T-helper 17 cell (primary cell): ENCODE results near the gene S1PR2. TPM values are rescaled to one million over a fixed set of nuclear protein-coding genes. Genes with fewer than 3 reads are reported as not detected.
A peak's percentile ranks its signal among the peaks of the same experiment; 100 is the strongest.
"Not testable (repeated sequence)": the region's sequence is repeated elsewhere in the genome, so short reads cannot be mapped to it uniquely, and the experiment has no call there.

Source experiments
- ATAC-seq: fragments of 150-1000 bp; cut with Tn5 transposase; 2 replicates; pipeline ENCODE4 v1.10.0; 2021; ENCODE audit warnings: mild to moderate bottlenecking, moderate library complexity
- DNase-seq, 3 donors: peaks; one replicate each; pipeline versions ENCODE4 v3.0.0 to v3.0.0-alpha.2; 2020 to 2021
- H3K9me3 ChIP-seq: one replicate; pipeline ENCODE4 v1.7.0; 2013; ENCODE audit warnings: low read length, mild to moderate bottlenecking; ENCODE audit not compliant: control insufficient read depth, poor library complexity, severe bottlenecking
- H3K27ac Mint-ChIP-seq: one replicate; pipeline ENCODE4 v1.8.0; 2022; ENCODE audit warnings: mild to moderate bottlenecking, moderate library complexity, mixed read lengths
- H3K27me3 Mint-ChIP-seq: one replicate; pipeline ENCODE4 v1.8.0; 2022; ENCODE audit warnings: mixed read lengths
- H3K36me3 Mint-ChIP-seq: one replicate; pipeline ENCODE4 v1.8.0; 2022; ENCODE audit warnings: low read depth, mixed read lengths
- H3K4me1 Mint-ChIP-seq: one replicate; pipeline ENCODE4 v1.8.0; 2022; ENCODE audit warnings: mild to moderate bottlenecking, mixed read lengths
- H3K4me3 Mint-ChIP-seq: one replicate; pipeline ENCODE4 v1.8.0; 2022; ENCODE audit warnings: mild to moderate bottlenecking, moderate library complexity, mixed read lengths
- total RNA-seq, 4 donors: library from RNA in 2 of 4; stranded (reverse) in 2 of 4; gene quantifications; one replicate each; pipeline ENCODE4 v1.2.3 and lab custom pipeline; 2022 to 2026

The S1PR2 gene
- total RNA-seq, 2 donors from 2014 or later: 14.2 to 18.1 TPM

- Mint-ChIP-seq H3K27ac (no peak overlapping the region), H3K27me3 (no peaks in the 10 kb centered on the region), H3K4me1 (peaks cover 5% of the 10 kb centered on the region), H3K36me3 (no peaks in the 10 kb centered on the region), H3K4me3 (no peak overlapping the region)
- no peaks in the 10 kb centered on the region for H3K9me3 ChIP-seq
- DNase-seq (no peak), ATAC-seq (no peak)
These were observed 24.8 kb downstream of the S1PR2 start for GRCh38 chr19:10206226-10206885.

- H3K9me3 ChIP-seq: no peaks in the 10 kb centered on the region
- H3K36me3 Mint-ChIP-seq: no peaks in the 10 kb centered on the region
- ATAC-seq (no peak), DNase-seq (no peak)
- no peak overlapping the region for H3K4me3 Mint-ChIP-seq
- peaks cover 3% of the 10 kb centered on the region for H3K4me1 Mint-ChIP-seq
- H3K27ac Mint-ChIP-seq: no peak overlapping the region
- no peaks in the 10 kb centered on the region for H3K27me3 Mint-ChIP-seq
These were observed 25.5 kb downstream of the S1PR2 start for GRCh38 chr19:10205636-10206035.

- DNase-seq: no peak
- Mint-ChIP-seq H3K4me3 (no peak overlapping the region), H3K27me3 (no peaks in the 10 kb centered on the region), H3K27ac (no peak overlapping the region), H3K4me1 (peaks cover 6% of the 10 kb centered on the region), H3K36me3 (no peaks in the 10 kb centered on the region)
- H3K9me3 ChIP-seq: no peaks in the 10 kb centered on the region
- ATAC-seq: no peak
These were observed 27.4 kb downstream of the S1PR2 start for GRCh38 chr19:10203686-10204085.

GRCh38 chr19:10201176-10201575, 30.0 kb downstream of the S1PR2 start:
- H3K36me3 Mint-ChIP-seq: no peaks in the 10 kb centered on the region
- H3K9me3 ChIP-seq: no peaks in the 10 kb centered on the region
- peaks cover 9% of the 10 kb centered on the region for H3K4me1 Mint-ChIP-seq
- no peak overlapping the region for H3K4me3 Mint-ChIP-seq
- DNase-seq (no peak), ATAC-seq (no peak)
- no peaks in the 10 kb centered on the region for H3K27me3 Mint-ChIP-seq
- no peak overlapping the region for H3K27ac Mint-ChIP-seq

- not testable (repeated sequence) for H3K4me1 Mint-ChIP-seq
These were observed 31.0 kb downstream of the S1PR2 start for GRCh38 chr19:10200101-10200500.

GRCh38 chr19:10198889-10199644, 32.1 kb downstream of the S1PR2 start:
- H3K27ac Mint-ChIP-seq: peak overlapping the region; percentile 67
- H3K9me3 ChIP-seq, H3K4me1 Mint-ChIP-seq: not testable (repeated sequence)

More at GRCh38 chr19:10200101-10200500, 31.0 kb downstream of the S1PR2 start:
- peak overlapping the region; percentile 29 for H3K27ac Mint-ChIP-seq
- not testable (repeated sequence) for H3K9me3 ChIP-seq, H3K27me3 Mint-ChIP-seq, H3K4me3 Mint-ChIP-seq, H3K36me3 Mint-ChIP-seq, DNase-seq, ATAC-seq

GRCh38 chr19:10195199-10195519, 36.0 kb downstream of the S1PR2 start:
- no peak for DNase-seq
- H3K27ac Mint-ChIP-seq: peak overlapping the region; percentile 86
- H3K27me3 Mint-ChIP-seq: no peaks in the 10 kb centered on the region
- H3K4me1 Mint-ChIP-seq: peaks cover 18% of the 10 kb centered on the region
- no peaks in the 10 kb centered on the region for H3K36me3 Mint-ChIP-seq
- ATAC-seq: no peak
- H3K4me3 Mint-ChIP-seq: peak overlapping the region; percentile 94
- no peaks in the 10 kb centered on the region for H3K9me3 ChIP-seq

More at GRCh38 chr19:10198889-10199644, 32.1 kb downstream of the S1PR2 start:
- not testable (repeated sequence) for H3K36me3 Mint-ChIP-seq, ATAC-seq, H3K27me3 Mint-ChIP-seq, DNase-seq
- H3K4me3 Mint-ChIP-seq: peak overlapping the region; percentile 82

- ATAC-seq (peak; percentile 96), DNase-seq (peak; percentile 88 to 90 (median 90))
- H3K4me3 Mint-ChIP-seq: peak within 1 kb of the TSS; percentile 94
- peaks cover 22% of the 10 kb centered on the region for H3K4me1 Mint-ChIP-seq
- peak within 1 kb of the TSS; percentile 86 for H3K27ac Mint-ChIP-seq
- no peaks in the 10 kb centered on the region for H3K9me3 ChIP-seq
- no peaks in the 10 kb centered on the region for H3K36me3 Mint-ChIP-seq
- H3K27me3 Mint-ChIP-seq: no peaks in the 10 kb centered on the region
These were observed 36.5 kb downstream of the S1PR2 start, which contains the start of gene DNMT1 for GRCh38 chr19:10194500-10195198. DNMT1 (minus strand) TSS chr19:10194953; CDS start chr19:10194899, 54 bp downstream.

GRCh38 chr19:10193790-10194499, 37.2 kb downstream of the S1PR2 start:
- ATAC-seq (no peak), DNase-seq (peak in 2 of 3 donors; percentile 7 to 21)
- H3K4me1 Mint-ChIP-seq: peaks cover 25% of the 10 kb centered on the region
- no peaks in the 10 kb centered on the region for H3K27me3 Mint-ChIP-seq
- H3K36me3 Mint-ChIP-seq: no peaks in the 10 kb centered on the region
- H3K9me3 ChIP-seq: no peaks in the 10 kb centered on the region
- H3K27ac Mint-ChIP-seq: peak overlapping the region; percentile 86
- peak overlapping the region; percentile 94 for H3K4me3 Mint-ChIP-seq

- DNase-seq (no peak), ATAC-seq (no peak)
- H3K4me3 Mint-ChIP-seq: peak overlapping the region; percentile 12
- H3K27ac Mint-ChIP-seq: peak overlapping the region; percentile 86
- H3K4me1 Mint-ChIP-seq: peaks cover 22% of the 10 kb centered on the region
- H3K9me3 ChIP-seq: no peaks in the 10 kb centered on the region
- no peaks in the 10 kb centered on the region for H3K36me3 Mint-ChIP-seq
- no peaks in the 10 kb centered on the region for H3K27me3 Mint-ChIP-seq
These were observed 38.2 kb downstream of the S1PR2 start for GRCh38 chr19:10192922-10193321.

GRCh38 chr19:10191347-10191746, 39.8 kb downstream of the S1PR2 start:
- Mint-ChIP-seq H3K4me1 (peaks cover 24% of the 10 kb centered on the region), H3K27ac (no peak overlapping the region), H3K36me3 (no peaks in the 10 kb centered on the region), H3K4me3 (no peak overlapping the region), H3K27me3 (no peaks in the 10 kb centered on the region)
- DNase-seq (no peak), ATAC-seq (no peak)
- no peaks in the 10 kb centered on the region for H3K9me3 ChIP-seq

- Mint-ChIP-seq H3K4me1 (peaks cover 27% of the 10 kb centered on the region), H3K27ac (peak overlapping the region; percentile 47), H3K36me3 (no peaks in the 10 kb centered on the region), H3K4me3 (no peak overlapping the region), H3K27me3 (no peaks in the 10 kb centered on the region)
- DNase-seq (no peak), ATAC-seq (no peak)
- H3K9me3 ChIP-seq: no peaks in the 10 kb centered on the region
These were observed 41.1 kb downstream of the S1PR2 start for GRCh38 chr19:10190026-10190425.

- Mint-ChIP-seq H3K36me3 (no peaks in the 10 kb centered on the region), H3K27ac (peak overlapping the region; percentile 47), H3K27me3 (no peaks in the 10 kb centered on the region), H3K4me3 (no peak overlapping the region), H3K4me1 (peaks cover 27% of the 10 kb centered on the region)
- no peak for DNase-seq
- H3K9me3 ChIP-seq: no peaks in the 10 kb centered on the region
- no peak for ATAC-seq
These were observed 41.5 kb downstream of the S1PR2 start for GRCh38 chr19:10189616-10190015.
